HepG2 (cell line): Measurements from ENCODE around the gene STOML1. TPM values are rescaled to one million over a fixed set of nuclear protein-coding genes. Genes with fewer than 3 reads are reported as not detected.

ENCODE experiments used
- ATAC-seq: fragments of 200-7000 bp; cut with Tn5 transposase; 3 replicates; pipeline ENCODE4 v1.9.1; 2020; ENCODE audit warnings: mild to moderate bottlenecking, moderate library complexity
- BruUV-seq: library from RNA; stranded (reverse); fragments of 400-500 nt; replicated peaks from 2 replicates; lab custom pipeline; 2021; lab: Mats Ljungman, UMichigan
- CTCF ChIA-PET: fragments of 300-600 bp; formaldehyde crosslinking; extraction: SDS; loops from one replicate; lab custom pipeline; 2021; ENCODE audit warnings: low total read pairs, inconsistent platforms, low intra/inter-chr PET ratio; lab: Yijun Ruan, JAX
- POLR2A ChIA-PET: fragments of 350-600 bp; sonication (Branson Sonifier 250); formaldehyde crosslinking; loops from one replicate; lab custom pipeline; 2020; ENCODE audit warnings: antibody characterized with exemption, inconsistent platforms; lab: Yijun Ruan, JAX
- DNase-seq: peaks from one replicate; pipeline ENCODE4 v3.0.0-alpha.2; 2015; ENCODE audit warnings: low spot score
- FAIRE-seq: peaks from 3 replicates; lab custom pipeline; 2011; peaks lifted over from hg19 to GRCh38; lab: Jason Lieb, UNC
- H2AFZ ChIP-seq: one replicate; pipeline ENCODE4 v1.6.1; 2011; ENCODE audit warnings: low read length, inconsistent platforms
- H3K27ac ChIP-seq: fragments of 300-600 bp; 3 replicates; pipeline ENCODE4 v1.8.0; 2011; ENCODE audit warnings: mixed run types, mild to moderate bottlenecking, mixed read lengths, low read length, inconsistent platforms; ENCODE audit not compliant: insufficient read depth; ENCODE audit errors: extremely low read length
- H3K27me3 ChIP-seq, 2 experiments: fragments of 200-600 bp in 1 of 2; 2 replicates in 1 of 2; 3 replicates in 1 of 2; pipeline versions ENCODE4 v1.6.0 to v1.8.0; 2011; ENCODE audit warnings: low read length in 2 of 2, mild to moderate bottlenecking in 2 of 2, moderate library complexity in 2 of 2, inconsistent platforms in 1 of 2; ENCODE audit not compliant: insufficient read depth in 2 of 2, control insufficient read depth in 1 of 2
- H3K36me3 ChIP-seq, 2 experiments: fragments of 200-600 bp in 1 of 2; replicated peaks in 1 of 2; 2 replicates in 1 of 2; 3 replicates in 1 of 2; pipeline versions ENCODE4 v1.5.1 to v1.8.0; 2011; ENCODE audit warnings: low read length in 2 of 2, inconsistent platforms in 1 of 2; ENCODE audit not compliant: insufficient read depth in 2 of 2, control insufficient read depth in 1 of 2
- H3K4me1 ChIP-seq: 2 replicates; pipeline ENCODE4 v1.5.1; 2012; ENCODE audit warnings: low read length, inconsistent platforms; ENCODE audit not compliant: insufficient read depth
- H3K4me2 ChIP-seq: 2 replicates; pipeline ENCODE4 v1.6.0; 2011; ENCODE audit warnings: low read depth, low read length, inconsistent platforms
- H3K4me3 ChIP-seq, 3 experiments: fragments of 200-600 bp in 1 of 3; sonication (generic), shearing (Covaris generic) in 1 of 3; replicated peaks in 1 of 3; 2 replicates each; pipeline ENCODE4 v1.5.1; 2011 to 2016; ENCODE audit warnings: low read length in 3 of 3, inconsistent platforms in 2 of 3, low read depth in 2 of 3, mild to moderate bottlenecking in 2 of 3, control low read depth in 1 of 3, mixed read lengths in 1 of 3; ENCODE audit not compliant: insufficient read depth in 1 of 3
- H3K79me2 ChIP-seq: one replicate; pipeline ENCODE4 v1.6.1; 2011; ENCODE audit warnings: low read length, inconsistent platforms; ENCODE audit not compliant: insufficient read depth
- H3K9ac ChIP-seq: 2 replicates; pipeline ENCODE4 v1.6.0; 2011; ENCODE audit warnings: mild to moderate bottlenecking, low read depth, low read length, inconsistent platforms; ENCODE audit not compliant: insufficient read depth
- H3K9me3 ChIP-seq: 2 replicates; pipeline ENCODE4 v1.5.1; 2012; ENCODE audit warnings: mild to moderate bottlenecking, low read length
- H4K20me1 ChIP-seq: 2 replicates; pipeline ENCODE4 v1.6.0; 2011; ENCODE audit warnings: inconsistent platforms, mild to moderate bottlenecking, low read length, moderate library complexity; ENCODE audit not compliant: insufficient read depth
- ATF7 ChIP-seq, 2 experiments: fragments of 450-650 bp in 1 of 2; sonication (generic) in 1 of 2; formaldehyde crosslinking in 1 of 2; IDR thresholded peaks; 2 replicates each; pipeline versions ENCODE4 v1.4.0 to v1.6.1; 2016 to 2020; ENCODE audit warnings: antibody characterized with exemption in 1 of 2, mild to moderate bottlenecking in 1 of 2, missing genetic modification reagents in 1 of 2
- HDAC1 ChIP-seq: sonication (generic); formaldehyde crosslinking; IDR thresholded peaks from 2 replicates; pipeline ENCODE4 v1.5.1; 2020; ENCODE audit warnings: mild to moderate bottlenecking, missing genetic modification reagents
- RFX1 ChIP-seq: fragments of 450-650 bp; IDR thresholded peaks from 2 replicates; pipeline ENCODE4 v1.6.1; 2017
- SIX1 ChIP-seq: sonication (generic); formaldehyde crosslinking; IDR thresholded peaks from 2 replicates; pipeline ENCODE4 v1.4.0; 2020; ENCODE audit warnings: missing genetic modification reagents, borderline replicate concordance
- SP2 ChIP-seq: sonication (generic); formaldehyde crosslinking; IDR thresholded peaks from 2 replicates; pipeline ENCODE4 v1.5.1; 2020; ENCODE audit warnings: mild to moderate bottlenecking, missing genetic modification reagents
- TEAD2 ChIP-seq: sonication (generic); formaldehyde crosslinking; IDR thresholded peaks from 2 replicates; pipeline ENCODE4 v1.9.0; 2021; ENCODE audit warnings: missing genetic modification reagents
- ZNF317 ChIP-seq: sonication (generic); formaldehyde crosslinking; IDR thresholded peaks from 2 replicates; pipeline ENCODE4 v1.5.0; 2020; ENCODE audit warnings: mild to moderate bottlenecking, missing genetic modification reagents
- ZNF326 ChIP-seq: sonication (generic); formaldehyde crosslinking; IDR thresholded peaks from 2 replicates; pipeline ENCODE4 v1.4.0; 2020; ENCODE audit warnings: missing genetic modification reagents, borderline replicate concordance
- ZNF484 ChIP-seq: sonication (generic); formaldehyde crosslinking; IDR thresholded peaks from 2 replicates; pipeline ENCODE4 v1.5.1; 2020; ENCODE audit warnings: mild to moderate bottlenecking, low read depth, missing genetic modification reagents, borderline replicate concordance
- ZNF709 ChIP-seq: sonication (generic); formaldehyde crosslinking; IDR thresholded peaks from 2 replicates; pipeline ENCODE4 v1.5.0; 2020; ENCODE audit warnings: mild to moderate bottlenecking, missing genetic modification reagents
- ZNF83 ChIP-seq: sonication (generic); formaldehyde crosslinking; IDR thresholded peaks from 2 replicates; pipeline ENCODE4 v1.4.0; 2020; ENCODE audit warnings: missing genetic modification reagents, mild to moderate bottlenecking, borderline replicate concordance
- WGBS: methylation state at CpG from one replicate; pipeline ENCODE4 v1.1.6; 2017; ENCODE audit warnings: low lambda C conversion rate; 5-methylcytosine and 5-hydroxymethylcytosine counted together
- in situ Hi-C: cut with HindIII; loops from 2 replicates; pipeline ENCODE4 v1.10.0; 2017; ENCODE audit warnings: low pct_unique_long_range_greater_than_20kb; ENCODE audit not compliant: extremely low pct_ligation_motif_present
- intact Hi-C: fragments of 100-400 bp; cut with micrococcal nuclease; formaldehyde crosslinking; loops from one replicate; pipeline ENCODE4 v1.10.0; 2022; ENCODE audit not compliant: unreplicated experiment
- polyA plus RNA-seq, 8 experiments: library from polyadenylated mRNA; depleted of rRNA in 3 of 8; stranded (reverse) in 7 of 8; unstranded in 1 of 8; fragments of >200 nt; fragmentation: Illumina TruSeq in 4 of 8; extraction: Trizol in 4 of 8; gene quantifications; 2 replicates each; pipeline versions ENCODE4 v1.2.1 to v1.2.3, GENCODE V29; 2011 to 2016; ENCODE audit warnings: low read depth in 4 of 8, missing spikeins in 1 of 8, mixed read lengths in 1 of 8; ENCODE audit not compliant: insufficient read depth in 1 of 8
- total RNA-seq, 5 experiments: library from RNA; depleted of rRNA; stranded (reverse); fragments of >200 nt; fragmentation: Illumina TruSeq; extraction: Trizol; gene quantifications; 2 replicates each; pipeline ENCODE4 v1.2.3, GENCODE V29; 2016; ENCODE audit warnings: low read depth in 1 of 5
- TF ChIP-seq, protein P1 (sequence below): sonication (generic); formaldehyde crosslinking; IDR thresholded peaks from 2 replicates; pipeline ENCODE4 v1.8.0; 2022; ENCODE audit warnings: mild to moderate bottlenecking, missing genetic modification reagents, moderate library complexity
- TF ChIP-seq, protein P2 (sequence below): IDR thresholded peaks from 2 replicates; pipeline ENCODE4 v1.6.1; 2016; ENCODE audit warnings: low read depth, control low read depth
- TF ChIP-seq, protein P3 (sequence below): sonication (generic); formaldehyde crosslinking; IDR thresholded peaks from 2 replicates; pipeline ENCODE4 v1.8.1; 2023; ENCODE audit warnings: mild to moderate bottlenecking, missing genetic modification reagents
- TF ChIP-seq, protein P4 (sequence below): IDR thresholded peaks from 2 replicates; pipeline ENCODE4 v1.6.1; 2016; ENCODE audit warnings: low read depth, missing genetic modification reagents, missing compliant biosample characterization
- TF ChIP-seq, protein P5 (sequence below): sonication (generic); formaldehyde crosslinking; IDR thresholded peaks from 2 replicates; pipeline ENCODE4 v1.8.0; 2022; ENCODE audit warnings: missing genetic modification reagents, mild to moderate bottlenecking, borderline replicate concordance

STOML1 gene
- total and polyA plus RNA-seq, 2 of the 13 experiments (the other 11 are each of a cell fraction or from before 2014, with no cell fraction given) = 3.5 to 3.7 TPM

DNA sequence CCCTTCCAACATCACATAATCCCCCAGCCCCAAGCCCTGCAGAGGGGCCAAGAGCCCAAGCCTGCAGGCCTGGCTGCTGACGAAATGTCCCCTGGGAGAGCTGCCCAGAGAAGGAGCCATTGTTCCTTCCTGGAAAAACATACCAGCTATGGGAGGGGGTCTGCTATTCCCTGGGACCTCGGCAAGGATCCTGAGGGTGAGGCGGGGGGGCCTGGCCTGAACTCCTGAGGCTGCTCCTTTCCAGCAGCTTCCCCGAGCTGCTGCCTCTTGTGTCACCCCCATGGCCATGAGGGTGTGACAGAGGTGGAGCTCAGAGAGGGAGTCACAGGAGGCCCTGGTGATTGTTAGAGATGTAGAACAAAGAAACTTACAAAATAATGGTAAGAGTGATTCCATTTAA lies 53.0 kb downstream of the STOML1 start:
- ATAC-seq (no peak), DNase-seq (no peak), FAIRE-seq (no peak)
- no peaks in the 10 kb centered on the region for H3K36me3 ChIP-seq
- no TSS peak for BruUV-seq
- H3K79me2 ChIP-seq = no peaks in the 10 kb centered on the region
- intact Hi-C loops = no loop called here
- no peaks in the 10 kb centered on the region for H3K9me3 ChIP-seq
- H3K27ac ChIP-seq = no peak overlapping the region
- ChIA-PET CTCF (no interaction called here), POLR2A (no interaction called here)
- no peak overlapping the region for H2AFZ ChIP-seq
- H4K20me1 ChIP-seq = peaks cover 3% of the 10 kb centered on the region
- in situ Hi-C loops = no loop called here
- H3K4me3 ChIP-seq = no peak overlapping the region
- H3K27me3 ChIP-seq = peaks cover 0 to 13% of the 10 kb centered on the region in 2 experiments; a peak in 1 of 5 replicates
- H3K4me1 ChIP-seq = peaks cover 15% of the 10 kb centered on the region
- H3K9ac ChIP-seq = no peak overlapping the region
- no peak overlapping the region for H3K4me2 ChIP-seq
- 5% methylated on average over 4 of the region's 4 CpGs for WGBS
- TF ChIP-seq, protein P1, sequence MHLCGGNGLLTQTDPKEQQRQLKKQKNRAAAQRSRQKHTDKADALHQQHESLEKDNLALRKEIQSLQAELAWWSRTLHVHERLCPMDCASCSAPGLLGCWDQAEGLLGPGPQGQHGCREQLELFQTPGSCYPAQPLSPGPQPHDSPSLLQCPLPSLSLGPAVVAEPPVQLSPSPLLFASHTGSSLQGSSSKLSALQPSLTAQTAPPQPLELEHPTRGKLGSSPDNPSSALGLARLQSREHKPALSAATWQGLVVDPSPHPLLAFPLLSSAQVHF (CRISPR knock-in tag) = no peak
- TF ChIP-seq SIX1 (CRISPR knock-in tag) (no peak), RFX1 (no peak), ZNF709 (CRISPR knock-in tag) (no peak), ATF7 (IDR thresholded peaks at IDR 0.05) (no peak), ATF7 (CRISPR knock-in tag; IDR thresholded peaks at IDR 0.05) (no peak), ZNF326 (CRISPR knock-in tag) (no peak), ZNF317 (CRISPR knock-in tag) (no peak), HDAC1 (CRISPR knock-in tag) (no peak), ZNF83 (CRISPR knock-in tag) (no peak), ZNF484 (CRISPR knock-in tag) (no peak), TEAD2 (CRISPR knock-in tag) (no peak), SP2 (no peak)
- TF ChIP-seq, protein P2, sequence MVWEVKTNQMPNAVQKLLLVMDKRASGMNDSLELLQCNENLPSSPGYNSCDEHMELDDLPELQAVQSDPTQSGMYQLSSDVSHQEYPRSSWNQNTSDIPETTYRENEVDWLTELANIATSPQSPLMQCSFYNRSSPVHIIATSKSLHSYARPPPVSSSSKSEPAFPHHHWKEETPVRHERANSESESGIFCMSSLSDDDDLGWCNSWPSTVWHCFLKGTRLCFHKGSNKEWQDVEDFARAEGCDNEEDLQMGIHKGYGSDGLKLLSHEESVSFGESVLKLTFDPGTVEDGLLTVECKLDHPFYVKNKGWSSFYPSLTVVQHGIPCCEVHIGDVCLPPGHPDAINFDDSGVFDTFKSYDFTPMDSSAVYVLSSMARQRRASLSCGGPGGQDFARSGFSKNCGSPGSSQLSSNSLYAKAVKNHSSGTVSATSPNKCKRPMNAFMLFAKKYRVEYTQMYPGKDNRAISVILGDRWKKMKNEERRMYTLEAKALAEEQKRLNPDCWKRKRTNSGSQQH (CRISPR knock-in tag) = no peak
- TF ChIP-seq, protein P3, sequence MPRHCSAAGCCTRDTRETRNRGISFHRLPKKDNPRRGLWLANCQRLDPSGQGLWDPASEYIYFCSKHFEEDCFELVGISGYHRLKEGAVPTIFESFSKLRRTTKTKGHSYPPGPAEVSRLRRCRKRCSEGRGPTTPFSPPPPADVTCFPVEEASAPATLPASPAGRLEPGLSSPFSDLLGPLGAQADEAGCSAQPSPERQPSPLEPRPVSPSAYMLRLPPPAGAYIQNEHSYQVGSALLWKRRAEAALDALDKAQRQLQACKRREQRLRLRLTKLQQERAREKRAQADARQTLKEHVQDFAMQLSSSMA (CRISPR knock-in tag) = no peak
- TF ChIP-seq, protein P4, sequence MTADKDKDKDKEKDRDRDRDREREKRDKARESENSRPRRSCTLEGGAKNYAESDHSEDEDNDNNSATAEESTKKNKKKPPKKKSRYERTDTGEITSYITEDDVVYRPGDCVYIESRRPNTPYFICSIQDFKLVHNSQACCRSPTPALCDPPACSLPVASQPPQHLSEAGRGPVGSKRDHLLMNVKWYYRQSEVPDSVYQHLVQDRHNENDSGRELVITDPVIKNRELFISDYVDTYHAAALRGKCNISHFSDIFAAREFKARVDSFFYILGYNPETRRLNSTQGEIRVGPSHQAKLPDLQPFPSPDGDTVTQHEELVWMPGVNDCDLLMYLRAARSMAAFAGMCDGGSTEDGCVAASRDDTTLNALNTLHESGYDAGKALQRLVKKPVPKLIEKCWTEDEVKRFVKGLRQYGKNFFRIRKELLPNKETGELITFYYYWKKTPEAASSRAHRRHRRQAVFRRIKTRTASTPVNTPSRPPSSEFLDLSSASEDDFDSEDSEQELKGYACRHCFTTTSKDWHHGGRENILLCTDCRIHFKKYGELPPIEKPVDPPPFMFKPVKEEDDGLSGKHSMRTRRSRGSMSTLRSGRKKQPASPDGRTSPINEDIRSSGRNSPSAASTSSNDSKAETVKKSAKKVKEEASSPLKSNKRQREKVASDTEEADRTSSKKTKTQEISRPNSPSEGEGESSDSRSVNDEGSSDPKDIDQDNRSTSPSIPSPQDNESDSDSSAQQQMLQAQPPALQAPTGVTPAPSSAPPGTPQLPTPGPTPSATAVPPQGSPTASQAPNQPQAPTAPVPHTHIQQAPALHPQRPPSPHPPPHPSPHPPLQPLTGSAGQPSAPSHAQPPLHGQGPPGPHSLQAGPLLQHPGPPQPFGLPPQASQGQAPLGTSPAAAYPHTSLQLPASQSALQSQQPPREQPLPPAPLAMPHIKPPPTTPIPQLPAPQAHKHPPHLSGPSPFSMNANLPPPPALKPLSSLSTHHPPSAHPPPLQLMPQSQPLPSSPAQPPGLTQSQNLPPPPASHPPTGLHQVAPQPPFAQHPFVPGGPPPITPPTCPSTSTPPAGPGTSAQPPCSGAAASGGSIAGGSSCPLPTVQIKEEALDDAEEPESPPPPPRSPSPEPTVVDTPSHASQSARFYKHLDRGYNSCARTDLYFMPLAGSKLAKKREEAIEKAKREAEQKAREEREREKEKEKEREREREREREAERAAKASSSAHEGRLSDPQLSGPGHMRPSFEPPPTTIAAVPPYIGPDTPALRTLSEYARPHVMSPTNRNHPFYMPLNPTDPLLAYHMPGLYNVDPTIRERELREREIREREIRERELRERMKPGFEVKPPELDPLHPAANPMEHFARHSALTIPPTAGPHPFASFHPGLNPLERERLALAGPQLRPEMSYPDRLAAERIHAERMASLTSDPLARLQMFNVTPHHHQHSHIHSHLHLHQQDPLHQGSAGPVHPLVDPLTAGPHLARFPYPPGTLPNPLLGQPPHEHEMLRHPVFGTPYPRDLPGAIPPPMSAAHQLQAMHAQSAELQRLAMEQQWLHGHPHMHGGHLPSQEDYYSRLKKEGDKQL = no peak
- TF ChIP-seq, protein P5, sequence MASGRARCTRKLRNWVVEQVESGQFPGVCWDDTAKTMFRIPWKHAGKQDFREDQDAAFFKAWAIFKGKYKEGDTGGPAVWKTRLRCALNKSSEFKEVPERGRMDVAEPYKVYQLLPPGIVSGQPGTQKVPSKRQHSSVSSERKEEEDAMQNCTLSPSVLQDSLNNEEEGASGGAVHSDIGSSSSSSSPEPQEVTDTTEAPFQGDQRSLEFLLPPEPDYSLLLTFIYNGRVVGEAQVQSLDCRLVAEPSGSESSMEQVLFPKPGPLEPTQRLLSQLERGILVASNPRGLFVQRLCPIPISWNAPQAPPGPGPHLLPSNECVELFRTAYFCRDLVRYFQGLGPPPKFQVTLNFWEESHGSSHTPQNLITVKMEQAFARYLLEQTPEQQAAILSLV (CRISPR knock-in tag) = no peak
